ENCODE measurements around the gene TAF4.

Gene TAF4

DNA sequence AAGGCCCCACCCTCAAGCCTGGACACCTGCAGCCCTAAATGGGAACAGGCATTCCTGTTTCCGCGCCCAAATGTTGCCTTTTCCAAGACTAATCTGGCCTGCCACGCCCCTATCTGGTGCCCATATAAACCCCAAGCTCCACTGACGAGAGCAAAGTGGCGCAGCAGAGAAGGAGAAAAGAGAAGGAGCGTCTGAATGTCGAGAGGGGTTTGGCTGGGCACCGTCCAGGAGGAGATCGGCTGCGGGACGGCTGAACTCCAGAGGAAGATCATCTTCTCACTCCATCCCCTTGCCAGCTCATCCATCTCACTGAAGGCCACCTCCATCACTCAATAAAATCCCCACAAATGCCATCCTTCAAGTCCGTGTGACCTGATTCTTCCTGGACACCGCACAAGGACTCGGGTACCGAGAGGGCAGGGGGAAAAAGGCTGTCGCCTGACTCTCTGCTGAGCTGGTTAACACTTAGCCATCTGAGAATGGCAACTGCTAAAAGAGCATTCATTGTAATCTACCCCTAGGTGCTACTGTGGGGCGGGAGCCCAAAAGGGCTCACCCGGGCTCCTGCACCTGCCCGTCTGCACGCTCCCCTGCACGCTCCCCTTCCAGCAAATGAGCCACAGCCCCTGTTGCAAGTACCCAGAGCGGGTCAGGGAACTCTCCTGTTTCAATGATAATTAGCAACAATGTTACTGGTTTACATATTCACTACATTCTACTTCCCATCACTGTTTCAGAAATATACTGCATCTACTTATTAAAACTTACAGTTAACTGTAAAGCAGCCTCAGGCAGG lies 23.5 kb downstream of the TAF4 start:
- DNase-seq = no peak

DNA sequence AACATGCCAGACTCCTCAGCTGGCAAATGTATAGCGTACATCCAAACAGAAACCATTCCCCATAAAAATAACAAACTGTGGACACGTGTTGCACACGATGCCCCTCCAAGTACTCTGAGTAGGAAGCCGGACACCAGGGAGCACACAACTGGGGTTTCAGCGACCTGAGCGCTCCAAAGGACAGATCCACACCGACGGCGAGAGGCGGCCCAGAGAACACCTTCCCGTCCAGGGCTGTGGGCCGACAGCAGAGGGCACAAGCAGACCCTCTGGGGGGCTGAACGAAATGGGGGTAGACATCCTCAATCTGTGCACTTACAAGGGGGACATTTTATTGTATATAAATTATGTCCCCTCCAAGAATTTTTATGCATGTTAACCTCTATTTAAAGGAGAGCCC lies 24.7 kb downstream of the TAF4 start:
- DNase-seq = no peak

- no peak for DNase-seq
These were observed 25.2 kb downstream of the TAF4 start for GRCh38 chr20:62040381-62040922.

DNA sequence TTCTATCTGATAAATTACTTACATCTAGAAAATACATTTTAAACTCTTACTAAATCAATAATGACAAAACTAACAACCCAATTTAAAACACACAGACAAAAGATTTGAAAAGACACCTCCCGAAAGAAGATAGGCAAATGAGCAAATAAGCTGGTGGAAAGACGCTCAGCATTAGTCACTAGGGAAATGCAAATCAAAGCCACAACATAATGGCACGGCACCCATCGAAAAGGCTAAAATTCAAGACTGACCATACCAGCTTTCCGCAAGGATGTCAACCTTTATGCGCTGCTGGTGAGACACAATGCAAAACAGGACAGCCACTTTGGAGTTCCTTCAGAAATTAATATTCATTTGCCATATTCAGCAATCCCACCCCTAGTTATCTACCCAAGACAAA lies 25.9 kb downstream of the TAF4 start:
- DNase-seq = no peak

GRCh38 chr20:62032609-62033368 lies 32.9 kb downstream of the TAF4 start:
- no peak for DNase-seq

GRCh38 chr20:62031462-62032092 lies 34.1 kb downstream of the TAF4 start:
- no peak for DNase-seq

- no peak for DNase-seq
These were observed 34.7 kb downstream of the TAF4 start for GRCh38 chr20:62030834-62031434.

- no peak for DNase-seq
These were observed 35.3 kb downstream of the TAF4 start for GRCh38 chr20:62030357-62030756.

DNA sequence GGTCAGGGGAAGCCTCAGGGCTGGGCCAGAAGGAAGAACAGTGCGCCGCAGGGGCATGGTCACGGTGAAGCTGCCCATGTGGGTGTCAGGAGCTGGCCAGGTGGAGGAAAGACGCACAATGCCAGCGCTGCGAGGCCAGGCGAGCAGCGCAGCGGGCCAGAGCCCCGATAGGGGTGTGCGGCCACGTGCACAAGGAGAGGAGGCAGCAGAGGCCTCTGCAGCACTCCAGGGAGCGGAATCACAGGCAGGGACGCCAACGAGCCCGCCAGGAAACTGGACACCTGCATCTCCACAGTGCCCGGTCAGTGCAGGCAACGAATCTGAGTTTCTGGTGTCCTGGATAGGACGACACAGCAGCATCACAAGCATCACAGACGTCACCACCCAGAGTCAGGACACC lies 35.7 kb downstream of the TAF4 start:
- no peak for DNase-seq

GRCh38 chr20:62029296-62029695 lies 36.4 kb downstream of the TAF4 start:
- no peak for DNase-seq

- DNase-seq = no peak
These were observed 37.3 kb downstream of the TAF4 start for GRCh38 chr20:62028384-62028783.

DNA sequence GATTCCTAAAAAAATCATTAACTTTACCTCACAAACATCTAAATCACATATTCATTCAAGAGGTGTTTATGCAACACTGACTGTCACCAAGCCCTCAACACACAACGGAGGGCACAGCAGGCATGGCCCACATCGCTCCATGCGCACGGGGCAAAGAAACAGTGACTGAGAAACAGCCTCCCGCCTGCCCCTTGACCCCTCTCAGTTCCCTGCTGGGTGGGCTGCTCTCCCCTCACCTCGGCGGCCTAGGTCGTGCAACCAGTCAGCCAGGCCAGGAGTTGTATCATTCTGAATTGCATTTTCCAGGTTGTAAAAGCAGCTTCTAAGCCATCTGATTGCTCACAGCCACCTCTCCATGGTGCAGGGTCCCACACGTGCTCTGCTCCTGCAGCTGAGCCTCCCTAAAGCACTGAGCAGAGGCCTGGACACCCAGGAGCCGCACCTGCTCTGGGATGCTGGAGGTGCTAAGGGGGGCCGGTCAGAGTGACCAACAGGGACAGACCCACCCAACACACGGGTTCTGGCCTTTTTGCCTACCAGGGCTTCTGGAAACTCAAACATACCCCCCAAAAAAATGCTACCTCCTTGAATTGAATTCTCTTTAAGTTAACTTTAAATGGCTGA lies 37.9 kb downstream of the TAF4 start:
- no peak for DNase-seq

- no peak for DNase-seq
These were observed 38.6 kb downstream of the TAF4 start for GRCh38 chr20:62027116-62027515.

GRCh38 chr20:62026564-62026856 lies 39.2 kb downstream of the TAF4 start:
- no peak for DNase-seq

DNA sequence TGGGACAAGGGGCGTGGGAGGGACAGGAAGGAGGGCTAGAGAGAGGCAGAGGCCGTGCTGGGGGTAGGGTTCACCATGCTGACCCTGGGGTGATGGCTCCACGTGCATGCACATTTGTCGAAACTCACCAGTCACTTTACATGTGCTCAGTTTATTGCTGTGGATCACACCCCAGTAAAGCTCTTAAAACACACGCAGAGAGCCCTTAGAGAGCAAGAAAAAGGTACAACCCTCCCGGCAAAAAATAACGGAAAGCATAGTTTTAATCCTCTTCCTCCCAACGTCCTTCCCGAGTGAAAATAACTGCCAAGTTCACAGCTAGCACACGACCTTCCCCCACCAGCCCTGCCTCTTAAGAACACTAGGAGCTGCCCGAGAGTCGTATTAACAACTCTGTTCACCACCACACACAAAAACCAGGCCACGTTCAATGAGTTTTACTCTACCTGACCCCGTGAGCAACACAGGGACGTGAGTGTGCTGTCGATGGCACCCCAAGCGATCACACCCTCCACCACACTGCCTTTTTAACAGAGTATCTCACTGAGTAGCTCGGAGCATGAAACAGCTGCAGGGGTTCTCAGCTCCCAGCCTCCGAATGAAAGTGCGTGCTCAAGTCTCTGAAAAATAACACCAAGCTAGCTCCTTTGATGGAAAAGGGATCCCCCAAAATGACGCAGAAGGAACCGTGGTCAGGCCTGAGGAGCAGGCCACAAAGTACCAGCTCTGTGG lies 39.7 kb downstream of the TAF4 start:
- no peak for DNase-seq

DNA sequence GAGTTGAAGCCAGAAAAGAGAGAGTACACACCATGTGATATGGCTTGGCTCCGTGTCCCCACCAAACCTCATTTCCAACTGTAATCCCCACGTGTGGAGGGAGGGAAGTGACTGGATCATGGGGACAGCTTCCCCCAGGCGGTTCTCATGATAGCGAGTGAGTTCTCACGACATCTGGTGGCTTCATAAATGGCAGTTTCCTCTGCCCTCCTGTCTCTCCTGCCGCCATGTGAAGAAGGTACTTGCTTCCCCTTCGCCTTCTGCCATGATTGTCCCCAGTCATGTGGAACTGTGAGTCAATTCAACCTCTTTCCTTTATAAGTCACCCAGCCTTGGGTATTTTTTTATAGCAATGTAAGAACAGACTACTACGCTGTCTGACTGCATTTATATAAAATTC lies 40.3 kb downstream of the TAF4 start:
- DNase-seq = no peak

GRCh38 chr20:62023935-62024334 lies 41.7 kb downstream of the TAF4 start:
- DNase-seq = no peak

DNA sequence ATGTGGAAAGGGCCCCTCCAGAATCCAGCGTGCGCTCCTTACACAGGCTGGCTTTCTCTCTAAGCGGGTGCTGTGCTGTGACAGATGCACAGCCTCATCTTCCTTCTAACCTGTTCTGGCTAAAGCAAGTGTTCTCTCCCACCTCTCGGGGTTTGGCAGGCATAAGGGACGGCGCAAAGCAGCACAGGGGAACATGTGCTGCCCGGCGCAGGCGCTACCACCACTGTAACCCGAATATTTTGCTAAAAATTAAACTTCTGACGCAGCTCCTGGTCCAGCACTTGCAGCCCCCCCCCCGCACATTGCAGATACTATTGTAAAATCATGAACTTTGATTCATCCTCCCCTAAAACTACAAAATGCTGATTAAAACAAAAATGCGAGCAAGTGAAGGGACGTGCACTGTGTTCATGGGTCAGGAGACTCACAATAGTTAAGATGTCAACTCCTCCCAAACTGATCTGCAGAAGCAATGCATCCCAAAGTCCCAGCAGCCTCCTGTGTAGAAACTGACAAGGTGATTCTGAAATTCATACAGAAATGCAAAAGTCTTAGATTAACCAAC lies 43.0 kb downstream of the TAF4 start:
- DNase-seq = no peak

DNA sequence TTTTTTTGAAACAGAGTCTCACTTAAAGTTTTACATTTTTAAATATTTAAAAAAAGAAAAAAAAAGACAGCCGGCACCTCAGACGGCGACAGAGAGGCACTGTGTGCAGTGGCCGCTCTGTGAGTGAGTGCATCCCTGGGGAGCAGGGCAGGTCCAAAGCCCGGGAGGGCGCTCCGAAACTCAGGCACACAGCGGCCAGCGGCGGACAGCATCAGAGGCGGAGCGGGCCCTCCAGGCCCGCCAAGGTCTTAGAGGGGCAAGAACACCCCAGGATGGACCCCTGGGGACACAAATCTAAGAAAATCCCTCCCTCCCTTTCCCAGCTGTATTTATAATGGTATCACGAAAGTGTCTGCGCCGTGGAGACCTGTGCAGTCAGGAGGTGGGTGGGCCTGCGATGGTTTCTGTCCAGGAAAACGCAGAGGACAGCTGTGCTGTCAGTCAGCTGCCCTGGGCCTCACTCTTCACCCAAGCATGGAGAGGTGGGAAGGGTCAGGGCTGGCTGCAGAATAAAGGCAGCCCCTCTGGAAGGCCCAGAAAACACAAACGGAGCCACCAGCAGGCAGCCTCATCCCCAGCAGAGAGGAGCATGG lies 43.8 kb downstream of the TAF4 start:
- no peak for DNase-seq

DNA sequence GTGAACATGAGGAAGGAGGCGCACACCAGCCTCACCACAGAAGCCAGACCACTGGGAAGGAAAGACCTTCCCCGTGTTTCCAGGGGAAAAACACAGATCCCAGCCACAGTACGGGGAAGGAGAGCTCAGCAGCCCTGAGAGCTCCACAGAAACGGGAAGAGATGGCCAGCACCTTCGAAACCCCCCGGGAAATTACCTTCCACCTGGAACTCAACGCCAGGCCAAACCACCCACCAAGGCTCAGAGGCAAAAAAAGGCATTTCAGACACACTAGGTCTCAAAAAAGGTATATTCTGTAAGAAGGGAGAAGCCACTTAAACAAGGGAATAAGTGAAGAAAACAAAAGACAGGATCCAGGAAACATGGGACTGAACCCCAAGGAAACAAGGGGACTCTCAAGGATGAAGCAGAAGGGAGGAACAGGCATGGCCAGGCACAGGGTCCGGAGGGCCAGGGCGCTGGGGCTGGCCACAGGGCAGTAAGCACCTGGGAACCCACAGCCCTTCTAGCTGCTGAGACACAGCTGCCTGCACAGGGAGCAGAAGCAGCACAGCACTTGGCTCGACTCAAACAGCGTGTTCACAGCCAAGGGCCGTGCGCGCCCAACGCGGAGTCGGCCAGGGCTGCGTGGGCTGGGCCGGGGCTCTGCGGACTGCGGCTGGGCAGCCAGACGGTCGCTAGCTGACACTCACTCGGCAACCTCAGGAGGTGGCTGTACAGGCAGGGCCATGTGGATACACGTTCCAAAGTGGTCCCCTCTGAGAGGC lies 44.6 kb downstream of the TAF4 start:
- DNase-seq = no peak
